Peyer's patch (tissue), 4 donors: Measurements from ENCODE around the gene MAML2. TPM values are rescaled to one million over a fixed set of nuclear protein-coding genes. Genes with fewer than 3 reads are reported as not detected.

Experiments
- DNase-seq, 3 donors: peaks; one replicate each; pipeline ENCODE4 v3.0.0-alpha.2; 2017 to 2019
- H3K27ac ChIP-seq, 4 donors: fragments of 200-600 bp; sonication (generic); one replicate each; pipeline ENCODE4 v1.5.1; 2016 to 2019
- H3K27me3 ChIP-seq, 2 donors: fragments of 200-600 bp; sonication (generic); one replicate each; pipeline ENCODE4 v1.5.1; 2019
- H3K36me3 ChIP-seq, 3 donors: fragments of 200-600 bp; sonication (generic); one replicate each; pipeline ENCODE4 v1.5.1; 2016 to 2019
- H3K4me1 ChIP-seq, 4 donors: fragments of 200-600 bp; sonication (generic); one replicate each; pipeline ENCODE4 v1.5.1; 2016 to 2019
- H3K4me3 ChIP-seq, 4 donors: fragments of 200-600 bp; sonication (generic); 1 replicate in 3 of 4; 2 replicates in 1 of 4; pipeline ENCODE4 v1.5.1; 2016 to 2019; ENCODE audit warnings: mild to moderate bottlenecking in 1 of 4
- H3K9me3 ChIP-seq, 4 donors: fragments of 200-600 bp; sonication (generic); one replicate each; pipeline ENCODE4 v1.5.1; 2016 to 2019; ENCODE audit warnings: mild to moderate bottlenecking in 1 of 4
- CTCF ChIP-seq, 6 experiments: fragments of 450-650 bp in 4 of 6; fragments of 200-600 bp in 2 of 6; sonication (generic) in 1 of 6; IDR thresholded peaks; one replicate each; pipeline ENCODE4 v1.5.1; 2017 to 2019; ENCODE audit warnings: antibody characterized with exemption in 6 of 6, mild to moderate bottlenecking in 3 of 6, moderate library complexity in 1 of 6
- POLR2A ChIP-seq, 2 donors: fragments of 450-650 bp; IDR thresholded peaks; one replicate each; pipeline ENCODE4 v1.5.1; 2017; ENCODE audit warnings: antibody characterized with exemption in 2 of 2, mild to moderate bottlenecking in 2 of 2, moderate library complexity in 2 of 2
- total RNA-seq, 4 donors: library from RNA; depleted of rRNA; stranded (reverse); fragments of >200 nt; gene quantifications; one replicate each; pipeline ENCODE4 v1.1.0, GENCODE V29; 2016

Gene MAML2
- total RNA-seq, 4 donors from 2014 or later: 8.4 to 60.2 (median 22.7) TPM

- H3K4me3 ChIP-seq: no peak overlapping the region
- no peaks in the 10 kb centered on the region for H3K9me3 ChIP-seq
- H3K4me1 ChIP-seq: no peaks in the 10 kb centered on the region
- H3K36me3 ChIP-seq: no peaks in the 10 kb centered on the region
- no peaks in the 10 kb centered on the region for H3K27me3 ChIP-seq
- no peak overlapping the region for H3K27ac ChIP-seq
- TF ChIP-seq POLR2A (IDR thresholded peaks at IDR 0.05): no peak
- DNase-seq: no peak
These were observed 268.3 kb downstream of the MAML2 start for GRCh38 chr11:96074551-96075310.

- no peak for DNase-seq
- Histone ChIP-seq H3K27ac (peak overlapping the region in 1 of 4 donors; percentile 12), H3K27me3 (no peaks in the 10 kb centered on the region), H3K4me3 (no peak overlapping the region), H3K36me3 (no peaks in the 10 kb centered on the region), H3K9me3 (no peaks in the 10 kb centered on the region), H3K4me1 (no peaks in the 10 kb centered on the region)
- no peak for TF ChIP-seq POLR2A (IDR thresholded peaks at IDR 0.05)
- TF ChIP-seq CTCF (IDR thresholded peaks at IDR 0.05): no peak
These were observed 269.5 kb downstream of the MAML2 start for GRCh38 chr11:96073536-96073935.

GRCh38 chr11:96072592-96072991 lies 270.4 kb downstream of the MAML2 start:
- H3K9me3 ChIP-seq: no peaks in the 10 kb centered on the region
- no peak for DNase-seq
- TF ChIP-seq CTCF (IDR thresholded peaks at IDR 0.05) (no peak), POLR2A (IDR thresholded peaks at IDR 0.05) (no peak)
- H3K4me1 ChIP-seq: peaks cover 0 to 5% (median 0%) of the 10 kb centered on the region in 4 donors
- H3K27me3 ChIP-seq: no peaks in the 10 kb centered on the region
- no peaks in the 10 kb centered on the region for H3K36me3 ChIP-seq
- no peak overlapping the region for H3K4me3 ChIP-seq
- no peak overlapping the region for H3K27ac ChIP-seq

GRCh38 chr11:96070453-96070852 lies 272.5 kb downstream of the MAML2 start:
- no peaks in the 10 kb centered on the region for H3K9me3 ChIP-seq
- no peak for DNase-seq
- H3K27ac ChIP-seq: no peak overlapping the region
- no peaks in the 10 kb centered on the region for H3K36me3 ChIP-seq
- TF ChIP-seq POLR2A (IDR thresholded peaks at IDR 0.05): no peak
- peaks cover 0 to 5% (median 0%) of the 10 kb centered on the region in 4 donors for H3K4me1 ChIP-seq
- H3K4me3 ChIP-seq: no peak overlapping the region
- no peaks in the 10 kb centered on the region for H3K27me3 ChIP-seq

- no peaks in the 10 kb centered on the region for H3K9me3 ChIP-seq
- no peak for TF ChIP-seq POLR2A (IDR thresholded peaks at IDR 0.05)
- TF ChIP-seq CTCF (IDR thresholded peaks at IDR 0.05): no peak
- H3K4me1 ChIP-seq: peaks cover 0 to 5% (median 0%) of the 10 kb centered on the region in 4 donors
- H3K4me3 ChIP-seq: no peak overlapping the region
- no peaks in the 10 kb centered on the region for H3K27me3 ChIP-seq
- H3K27ac ChIP-seq: no peak overlapping the region
- H3K36me3 ChIP-seq: no peaks in the 10 kb centered on the region
- no peak for DNase-seq
These were observed 275.8 kb downstream of the MAML2 start for GRCh38 chr11:96067160-96067559.

- peaks cover 0 to 5% (median 1%) of the 10 kb centered on the region in 4 donors for H3K4me1 ChIP-seq
- no peak overlapping the region for H3K27ac ChIP-seq
- no peaks in the 10 kb centered on the region for H3K36me3 ChIP-seq
- H3K9me3 ChIP-seq: no peaks in the 10 kb centered on the region
- no peak for DNase-seq
- H3K27me3 ChIP-seq: no peaks in the 10 kb centered on the region
- H3K4me3 ChIP-seq: no peak overlapping the region
- TF ChIP-seq CTCF (IDR thresholded peaks at IDR 0.05): no peak
- no peak for TF ChIP-seq POLR2A (IDR thresholded peaks at IDR 0.05)
These were observed 277.6 kb downstream of the MAML2 start for GRCh38 chr11:96065379-96065778.
